Panc1 (cell line): ENCODE data around the gene MAP3K1. TPM values are rescaled to one million over a fixed set of nuclear protein-coding genes. Genes with fewer than 3 reads are reported as not detected.

Source experiments
- ATAC-seq: fragments of 200-7000 bp; cut with Tn5 transposase; 2 replicates; pipeline ENCODE4 v1.9.1; 2020; ENCODE audit warnings: mild to moderate bottlenecking, moderate library complexity
- BruUV-seq: library from RNA; stranded (reverse); fragments of 400-500 nt; replicated peaks from 2 replicates; lab custom pipeline; 2021; lab: Mats Ljungman, UMichigan
- CTCF ChIA-PET: fragments of 300-600 bp; sonication (Branson Sonifier 250); formaldehyde crosslinking; loops from one replicate; lab custom pipeline; 2022; ENCODE audit warnings: antibody characterized with exemption; lab: Charles Lee
- POLR2A ChIA-PET: fragments of 300-600 bp; sonication (Branson Sonifier 250); formaldehyde crosslinking; loops from one replicate; lab custom pipeline; 2022; ENCODE audit warnings: antibody characterized with exemption; lab: Charles Lee
- DNase-seq: peaks from one replicate; pipeline ENCODE4 v3.0.0-alpha.2; 2010; ENCODE audit warnings: low read depth, low spot score
- H3K27ac ChIP-seq: 2 replicates; pipeline ENCODE4 v1.5.1; 2011; ENCODE audit warnings: mild to moderate bottlenecking, low read length, inconsistent platforms
- H3K27me3 ChIP-seq: fragments of 200-500 bp; sonication (Bioruptor generic); 2 replicates; pipeline ENCODE4 v1.6.0; 2014; ENCODE audit warnings: low read length, inconsistent platforms; ENCODE audit not compliant: control insufficient read depth, insufficient read depth
- H3K36me3 ChIP-seq: fragments of 200-500 bp; sonication (Bioruptor generic); 2 replicates; pipeline ENCODE4 v1.5.1; 2014; ENCODE audit warnings: inconsistent platforms, mild to moderate bottlenecking, low read length, moderate library complexity; ENCODE audit not compliant: control insufficient read depth, insufficient read depth
- H3K4me1 ChIP-seq: 2 replicates; pipeline ENCODE4 v1.5.1; 2011; ENCODE audit warnings: inconsistent platforms, mild to moderate bottlenecking, low read length, moderate library complexity; ENCODE audit not compliant: control insufficient read depth, insufficient read depth
- H3K4me3 ChIP-seq, 2 experiments: 2 replicates each; pipeline ENCODE4 v1.5.1; 2011 to 2012; ENCODE audit warnings: low read depth in 2 of 2, low read length in 2 of 2, mild to moderate bottlenecking in 2 of 2, inconsistent platforms in 1 of 2, moderate library complexity in 1 of 2
- H3K9me3 ChIP-seq: fragments of 200-500 bp; sonication (Bioruptor generic); 2 replicates; pipeline ENCODE4 v1.5.1; 2014; ENCODE audit warnings: low read depth, mild to moderate bottlenecking, inconsistent platforms, low read length, moderate library complexity; ENCODE audit not compliant: control insufficient read depth, insufficient read depth
- CTCF ChIP-seq: fragments of 450-650 bp; IDR thresholded peaks from 2 replicates; pipeline ENCODE4 v1.5.1; 2017; ENCODE audit warnings: mild to moderate bottlenecking
- POLR2AphosphoS5 ChIP-seq: IDR thresholded peaks from 2 replicates; pipeline ENCODE4 v1.6.1; 2012; ENCODE audit warnings: mild to moderate bottlenecking, low read depth, low read length, moderate library complexity
- REST ChIP-seq, 2 experiments: IDR thresholded peaks; 2 replicates each; pipeline ENCODE4 v1.6.1; 2011 to 2012; ENCODE audit warnings: low read depth in 2 of 2, control low read depth in 1 of 2, low read length in 1 of 2, mild to moderate bottlenecking in 1 of 2, moderate library complexity in 1 of 2; ENCODE audit not compliant: insufficient read depth in 1 of 2
- SIN3A ChIP-seq: IDR thresholded peaks from 2 replicates; pipeline ENCODE4 v1.6.1; 2012; ENCODE audit warnings: low read depth, mild to moderate bottlenecking, low read length, moderate library complexity, borderline replicate concordance; ENCODE audit not compliant: insufficient read depth
- TCF7L2 ChIP-seq: IDR thresholded peaks from 2 replicates; pipeline ENCODE4 v1.6.1; 2011; ENCODE audit warnings: mild to moderate bottlenecking, low read depth, low read length, inconsistent platforms
- in situ Hi-C: cut with HindIII; loops from 2 replicates; pipeline ENCODE4 v1.10.0; 2016; ENCODE audit warnings: low sequenced_read_pairs, low pct_unique_long_range_greater_than_20kb
- intact Hi-C: fragments of 100-400 bp; cut with micrococcal nuclease; formaldehyde crosslinking; loops from one replicate; pipeline ENCODE4 v1.10.0; 2022; ENCODE audit not compliant: unreplicated experiment
- total RNA-seq: library from RNA; stranded (reverse); gene quantifications from one replicate; pipeline ENCODE4 v1.2.1, GENCODE V29; 2021; ENCODE audit not compliant: unreplicated experiment

MAP3K1 gene
- total RNA-seq, 1 experiment from 2014 or later = 6.2 TPM

GRCh38 chr5:56803025-56803424 is 12.3 kb upstream of the MAP3K1 start:
- intact Hi-C loops (no loop called here), in situ Hi-C loops (no loop called here)
- H3K9me3 ChIP-seq = no peaks in the 10 kb centered on the region
- ATAC-seq = no peak
- H3K27me3 ChIP-seq = peaks cover 11% of the 10 kb centered on the region
- CTCF ChIA-PET = interaction anchor here (0.6 kb wide), 1 partner anchor 297 kb away, joined by 4 read pairs; no protein-coding TSS in a partner anchor
- BruUV-seq = no TSS peak
- no peak overlapping the region for H3K4me3 ChIP-seq
- DNase-seq = no peak
- TF ChIP-seq TCF7L2 (no peak), SIN3A (no peak), REST (IDR thresholded peaks at IDR 0.05; ENCODE audit: insufficient read depth in 1 of 2, low read depth in 2 of 2, low read length in 1 of 2) (no peak), POLR2AphosphoS5 (no peak), CTCF (no peak)
- POLR2A ChIA-PET = interaction anchor here (0.9 kb wide), 1 partner anchor 24 kb away, joined by 3 read pairs; no protein-coding TSS in a partner anchor
- no peaks in the 10 kb centered on the region for H3K36me3 ChIP-seq
- no peak overlapping the region for H3K27ac ChIP-seq
- no peaks in the 10 kb centered on the region for H3K4me1 ChIP-seq

GRCh38 chr5:56803894-56804293 is 11.5 kb upstream of the MAP3K1 start:
- TF ChIP-seq SIN3A (no peak), REST (IDR thresholded peaks at IDR 0.05; ENCODE audit: insufficient read depth in 1 of 2, low read depth in 2 of 2, low read length in 1 of 2) (no peak), TCF7L2 (no peak), CTCF (no peak), POLR2AphosphoS5 (no peak)
- no peaks in the 10 kb centered on the region for H3K9me3 ChIP-seq
- DNase-seq (no peak), ATAC-seq (no peak)
- H3K36me3 ChIP-seq = no peaks in the 10 kb centered on the region
- intact Hi-C loops (no loop called here), in situ Hi-C loops (no loop called here)
- POLR2A ChIA-PET = no interaction called here
- no peak overlapping the region for H3K4me3 ChIP-seq
- CTCF ChIA-PET = no interaction called here
- BruUV-seq = no TSS peak
- H3K4me1 ChIP-seq = no peaks in the 10 kb centered on the region
- no peak overlapping the region for H3K27ac ChIP-seq
- H3K27me3 ChIP-seq = peaks cover 7% of the 10 kb centered on the region
